Sigmoid colon (tissue), 7 donors: ENCODE measurements around the gene CARMIL1. TPM values are rescaled to one million over a fixed set of nuclear protein-coding genes. Genes with fewer than 3 reads are reported as not detected.

Experiments
- DNase-seq: peaks from one replicate; pipeline ENCODE4 v3.0.0-alpha.2; 2019
- H3K27ac ChIP-seq, 4 donors: fragments of 200-600 bp; sonication (generic); one replicate each; pipeline ENCODE4 v1.5.1; 2016 to 2019; ENCODE audit warnings: mild to moderate bottlenecking in 1 of 4
- H3K27me3 ChIP-seq, 3 donors: fragments of 200-600 bp; sonication (generic); one replicate each; pipeline ENCODE4 v1.5.1; 2019; ENCODE audit warnings: mild to moderate bottlenecking in 1 of 3
- H3K36me3 ChIP-seq, 4 donors: fragments of 200-600 bp; sonication (generic); one replicate each; pipeline ENCODE4 v1.5.1; 2016 to 2019
- H3K4me1 ChIP-seq, 4 donors: fragments of 200-600 bp; sonication (generic); one replicate each; pipeline ENCODE4 v1.5.1; 2017 to 2019
- H3K4me3 ChIP-seq, 4 donors: fragments of 200-600 bp; sonication (generic); one replicate each; pipeline ENCODE4 v1.5.1; 2017 to 2019; ENCODE audit warnings: mild to moderate bottlenecking in 2 of 4, moderate library complexity in 1 of 4
- H3K9me3 ChIP-seq, 4 donors: fragments of 200-600 bp in 3 of 4; sonication (generic) in 3 of 4; one replicate each; pipeline versions ENCODE4 v1.5.1 to v1.6.1; 2013 to 2019
- EP300 ChIP-seq, 4 donors: sonication (generic); formaldehyde crosslinking; IDR thresholded peaks; one replicate each; pipeline ENCODE4 v1.6.1; 2017; ENCODE audit warnings: antibody characterized with exemption in 4 of 4
- POLR2A ChIP-seq, 2 donors: fragments of 450-650 bp; IDR thresholded peaks; one replicate each; pipeline ENCODE4 v1.6.1; 2016; ENCODE audit warnings: antibody characterized with exemption in 2 of 2, mild to moderate bottlenecking in 2 of 2, moderate library complexity in 2 of 2
- POLR2AphosphoS5 ChIP-seq, 4 donors: sonication (generic); formaldehyde crosslinking; IDR thresholded peaks; one replicate each; pipeline ENCODE4 v1.6.1; 2017; ENCODE audit warnings: antibody characterized with exemption in 4 of 4
- WGBS, 2 donors: extraction: QIAGEN DNeasy Blood & Tissue Kit; methylation state at CpG; one replicate each; pipeline ENCODE4 v1.1.7; 2013; 5-methylcytosine and 5-hydroxymethylcytosine counted together
- intact Hi-C: fragments of 100-400 bp; cut with DNase I; formaldehyde crosslinking; loops from one replicate; pipeline ENCODE4 v1.15.1; 2023
- polyA plus RNA-seq, 3 donors: library from polyadenylated mRNA; stranded (reverse); fragments of 200-250 nt; gene quantifications; one replicate each; pipeline ENCODE4 v1.2.3, GENCODE V29; 2013
- total RNA-seq, 4 donors: library from RNA; depleted of rRNA; stranded (reverse); fragments of >200 nt; gene quantifications; one replicate each; pipeline ENCODE4 v1.1.0, GENCODE V29; 2016
- TF ChIP-seq, protein P1 (sequence below), 4 experiments: fragments of 450-650 bp in 3 of 4; fragments of 200-600 bp in 1 of 4; IDR thresholded peaks; one replicate each; pipeline ENCODE4 v1.5.1; 2016 to 2019; ENCODE audit warnings: antibody characterized with exemption in 4 of 4, mild to moderate bottlenecking in 3 of 4, moderate library complexity in 2 of 4
- donor health status: healthy with polysubstance abuse.
- donor health status: Bipolar disorder and iron deficiency.
- donor health status: healthy.

CARMIL1 gene
- total and polyA plus RNA-seq, 7 donors, result 3.4 to 24.0 (median 8.2) TPM

GRCh38 chr6:25601800-25602673, 322.9 kb downstream of the CARMIL1 start:
- no peak overlapping the region for H3K27ac ChIP-seq
- no peaks in the 10 kb centered on the region for H3K27me3 ChIP-seq
- TF ChIP-seq EP300 (IDR thresholded peaks at IDR 0.05), result no peak
- TF ChIP-seq, protein P1, sequence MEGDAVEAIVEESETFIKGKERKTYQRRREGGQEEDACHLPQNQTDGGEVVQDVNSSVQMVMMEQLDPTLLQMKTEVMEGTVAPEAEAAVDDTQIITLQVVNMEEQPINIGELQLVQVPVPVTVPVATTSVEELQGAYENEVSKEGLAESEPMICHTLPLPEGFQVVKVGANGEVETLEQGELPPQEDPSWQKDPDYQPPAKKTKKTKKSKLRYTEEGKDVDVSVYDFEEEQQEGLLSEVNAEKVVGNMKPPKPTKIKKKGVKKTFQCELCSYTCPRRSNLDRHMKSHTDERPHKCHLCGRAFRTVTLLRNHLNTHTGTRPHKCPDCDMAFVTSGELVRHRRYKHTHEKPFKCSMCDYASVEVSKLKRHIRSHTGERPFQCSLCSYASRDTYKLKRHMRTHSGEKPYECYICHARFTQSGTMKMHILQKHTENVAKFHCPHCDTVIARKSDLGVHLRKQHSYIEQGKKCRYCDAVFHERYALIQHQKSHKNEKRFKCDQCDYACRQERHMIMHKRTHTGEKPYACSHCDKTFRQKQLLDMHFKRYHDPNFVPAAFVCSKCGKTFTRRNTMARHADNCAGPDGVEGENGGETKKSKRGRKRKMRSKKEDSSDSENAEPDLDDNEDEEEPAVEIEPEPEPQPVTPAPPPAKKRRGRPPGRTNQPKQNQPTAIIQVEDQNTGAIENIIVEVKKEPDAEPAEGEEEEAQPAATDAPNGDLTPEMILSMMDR (IDR thresholded peaks at IDR 0.05), result peak in 2 of 4 experiments; percentile 42 to 45
- H3K36me3 ChIP-seq, result no peaks in the 10 kb centered on the region
- WGBS, 2 donors, result 6 to 30% methylated on average over 4 of the region's 4 CpGs
- H3K9me3 ChIP-seq, result no peaks in the 10 kb centered on the region
- H3K4me1 ChIP-seq, result no peaks in the 10 kb centered on the region
- intact Hi-C loops, result loop anchor here (5.0 kb wide), 2 partner anchors 335 to 380 kb away; no protein-coding TSS in a partner anchor
- H3K4me3 ChIP-seq, result no peak overlapping the region
- DNase-seq, result no peak

DNA sequence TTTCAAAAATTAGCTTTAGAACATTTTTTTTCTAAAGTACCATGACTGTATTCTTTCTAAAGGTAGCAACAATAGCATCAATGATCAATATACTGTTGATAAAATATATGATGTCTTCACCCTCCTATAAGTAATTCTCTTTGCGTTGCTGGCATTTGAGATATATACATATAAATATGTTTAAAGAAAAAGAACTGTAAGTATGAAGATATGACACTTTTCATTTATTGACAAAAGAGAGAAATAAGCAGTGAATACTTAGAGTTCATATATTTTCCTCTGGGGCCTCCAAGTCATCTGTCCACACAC, 323.5 kb downstream of the CARMIL1 start:
- Histone ChIP-seq H3K36me3 (no peaks in the 10 kb centered on the region), H3K27ac (no peak overlapping the region), H3K4me3 (no peak overlapping the region), H3K9me3 (no peaks in the 10 kb centered on the region), H3K4me1 (no peaks in the 10 kb centered on the region), H3K27me3 (no peaks in the 10 kb centered on the region)
- no peak for DNase-seq
- TF ChIP-seq, protein P1 (IDR thresholded peaks at IDR 0.05), result no peak
- no peak for TF ChIP-seq POLR2AphosphoS5 (IDR thresholded peaks at IDR 0.05)
- TF ChIP-seq POLR2A (IDR thresholded peaks at IDR 0.05), result no peak
- no peak for TF ChIP-seq EP300 (IDR thresholded peaks at IDR 0.05)
- WGBS, 2 donors, result 94 to 96% methylated on average over 1 of the region's 1 CpG
- intact Hi-C loops, result loop anchor here (5.0 kb wide), 2 partner anchors 335 to 380 kb away; no protein-coding TSS in a partner anchor

- no peak overlapping the region for H3K4me3 ChIP-seq
- DNase-seq, result no peak
- no peak overlapping the region for H3K27ac ChIP-seq
- no peaks in the 10 kb centered on the region for H3K36me3 ChIP-seq
- H3K9me3 ChIP-seq, result no peaks in the 10 kb centered on the region
- no peaks in the 10 kb centered on the region for H3K27me3 ChIP-seq
- 96 to 98% methylated on average over 1 of the region's 1 CpG for WGBS, 2 donors
- intact Hi-C loops, result loop anchor here (5.0 kb wide), 2 partner anchors 336 to 381 kb away; no protein-coding TSS in a partner anchor
- H3K4me1 ChIP-seq, result no peaks in the 10 kb centered on the region
- TF ChIP-seq, protein P1 (IDR thresholded peaks at IDR 0.05), result no peak
- TF ChIP-seq EP300 (IDR thresholded peaks at IDR 0.05) (no peak), POLR2A (IDR thresholded peaks at IDR 0.05) (no peak), POLR2AphosphoS5 (IDR thresholded peaks at IDR 0.05) (no peak)
Measured at GRCh38 chr6:25603251-25603650, 324.1 kb downstream of the CARMIL1 start.

- Histone ChIP-seq H3K36me3 (no peaks in the 10 kb centered on the region), H3K4me3 (no peak overlapping the region), H3K27ac (no peak overlapping the region), H3K4me1 (no peaks in the 10 kb centered on the region), H3K27me3 (no peaks in the 10 kb centered on the region), H3K9me3 (no peaks in the 10 kb centered on the region)
- TF ChIP-seq POLR2A (IDR thresholded peaks at IDR 0.05), result no peak
- no peak for TF ChIP-seq POLR2AphosphoS5 (IDR thresholded peaks at IDR 0.05)
- TF ChIP-seq, protein P1 (IDR thresholded peaks at IDR 0.05), result no peak
- TF ChIP-seq EP300 (IDR thresholded peaks at IDR 0.05), result no peak
- no peak for DNase-seq
- 94 to 95% methylated on average over 11 of the region's 11 CpGs for WGBS, 2 donors
- intact Hi-C loops, result no loop called here
Measured at GRCh38 chr6:25606151-25606550, 327.0 kb downstream of the CARMIL1 start.
